Middle frontal gyrus (tissue), 1 donor: ENCODE measurements around the gene CYTH3.
"Not testable (repeated sequence)": the region's sequence is repeated elsewhere in the genome, so short reads cannot be mapped to it uniquely, and the experiment has no call there.

Experiments used
- DNase-seq: peaks from one replicate; pipeline ENCODE4 v3.0.0-alpha.2; 2015; ENCODE audit warnings: low spot score; ENCODE audit errors: extremely low spot score

CYTH3 gene, protein sequence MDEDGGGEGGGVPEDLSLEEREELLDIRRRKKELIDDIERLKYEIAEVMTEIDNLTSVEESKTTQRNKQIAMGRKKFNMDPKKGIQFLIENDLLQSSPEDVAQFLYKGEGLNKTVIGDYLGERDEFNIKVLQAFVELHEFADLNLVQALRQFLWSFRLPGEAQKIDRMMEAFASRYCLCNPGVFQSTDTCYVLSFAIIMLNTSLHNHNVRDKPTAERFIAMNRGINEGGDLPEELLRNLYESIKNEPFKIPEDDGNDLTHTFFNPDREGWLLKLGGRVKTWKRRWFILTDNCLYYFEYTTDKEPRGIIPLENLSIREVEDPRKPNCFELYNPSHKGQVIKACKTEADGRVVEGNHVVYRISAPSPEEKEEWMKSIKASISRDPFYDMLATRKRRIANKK

DNA sequence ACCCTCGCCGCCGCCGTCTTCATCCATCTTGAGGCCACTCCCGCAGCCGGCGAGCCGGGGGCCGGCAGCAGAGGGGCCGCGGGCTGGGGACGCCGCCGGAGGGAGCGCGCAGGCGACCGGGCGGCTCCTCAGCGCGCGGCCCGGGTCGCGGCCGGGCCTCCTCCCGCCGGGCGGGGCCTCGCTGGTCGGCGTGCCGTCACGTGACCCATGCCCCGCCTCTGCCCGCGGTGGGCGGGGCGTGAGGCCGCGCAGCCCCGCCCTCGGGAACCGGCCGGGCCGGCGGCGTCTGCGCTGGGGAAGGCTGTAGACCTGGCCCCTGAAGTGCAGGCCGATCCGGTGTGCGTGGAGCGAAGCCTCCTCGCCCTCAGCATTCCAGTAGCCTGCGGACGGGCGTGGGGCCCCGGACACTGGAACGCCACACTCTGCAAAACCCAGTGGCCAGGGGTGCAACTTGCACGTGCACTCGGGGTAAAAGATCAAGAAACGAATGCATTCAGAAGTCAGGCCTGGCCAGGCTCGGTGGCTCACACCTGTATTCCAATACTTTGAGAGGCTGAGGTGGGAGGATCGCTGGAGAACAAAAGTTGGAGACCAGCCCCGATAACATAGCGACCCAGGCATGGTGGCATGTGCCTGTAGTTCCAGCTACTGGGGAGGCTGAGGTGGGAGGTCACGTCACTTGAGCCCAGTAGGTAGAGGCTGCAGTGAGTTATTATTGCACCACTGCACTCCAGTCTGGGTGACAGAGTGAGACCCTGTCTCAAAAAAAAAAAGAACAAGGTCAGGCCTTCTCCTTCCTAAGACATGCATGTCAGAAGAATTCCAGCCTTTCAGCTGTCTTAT, at the start of gene CYTH3:
CYTH3 (minus strand) TSS at position 144 of the 843 bp plus-strand sequence; CDS start at position 27, 117 bp downstream.
- peak; percentile 81 for DNase-seq

DNA sequence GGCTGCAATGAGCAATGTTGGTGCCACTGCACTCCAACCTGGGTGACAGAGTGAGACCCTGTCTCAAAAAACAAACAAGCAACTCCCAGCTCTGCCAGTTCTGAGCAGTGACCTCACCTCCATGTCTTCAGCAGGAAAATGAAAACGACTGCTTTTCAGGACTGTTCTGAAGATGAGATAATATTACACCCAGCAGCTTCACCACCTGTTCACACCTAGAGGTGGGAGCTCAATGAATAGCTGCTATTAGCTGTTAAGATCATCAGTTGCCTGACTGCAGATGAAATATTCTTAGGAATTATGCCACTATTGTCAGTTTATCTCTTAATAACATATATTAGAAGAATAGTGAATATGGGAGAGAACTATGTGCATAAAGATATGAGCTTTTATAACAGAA, 48.4 kb upstream of the CYTH3 start:
- DNase-seq: no peak

DNA sequence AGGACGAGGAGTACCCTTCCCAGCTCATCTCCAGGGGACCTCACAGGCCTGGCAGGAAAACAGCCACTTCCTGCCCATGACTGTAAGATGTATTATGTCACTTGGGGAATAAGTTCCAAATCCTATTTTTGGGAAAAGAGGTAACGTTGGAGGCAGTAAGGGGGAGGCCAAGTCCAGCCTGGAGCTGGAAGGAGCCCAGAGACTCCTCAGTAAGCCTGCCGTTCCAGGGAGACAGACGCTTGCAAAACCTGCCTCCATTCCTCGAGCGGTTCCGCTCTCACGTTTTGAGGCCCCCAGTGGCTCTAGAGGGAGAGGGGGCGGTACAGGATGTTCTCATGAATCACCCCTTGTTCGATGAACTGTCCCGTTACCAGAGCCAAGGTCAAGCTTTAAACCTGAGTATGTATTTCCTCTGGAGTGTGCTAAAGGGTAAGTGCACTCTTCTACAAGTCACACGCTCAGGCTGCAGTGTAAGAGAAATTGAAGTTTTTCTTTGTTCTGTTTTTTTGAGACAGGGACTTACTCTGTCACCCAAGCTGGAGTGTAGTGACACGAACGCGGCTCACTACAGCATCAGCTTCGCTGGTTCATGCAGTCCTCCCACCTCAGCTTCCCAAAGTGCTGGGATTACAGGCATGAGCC, 45.5 kb upstream of the CYTH3 start:
- DNase-seq: no peak

DNA sequence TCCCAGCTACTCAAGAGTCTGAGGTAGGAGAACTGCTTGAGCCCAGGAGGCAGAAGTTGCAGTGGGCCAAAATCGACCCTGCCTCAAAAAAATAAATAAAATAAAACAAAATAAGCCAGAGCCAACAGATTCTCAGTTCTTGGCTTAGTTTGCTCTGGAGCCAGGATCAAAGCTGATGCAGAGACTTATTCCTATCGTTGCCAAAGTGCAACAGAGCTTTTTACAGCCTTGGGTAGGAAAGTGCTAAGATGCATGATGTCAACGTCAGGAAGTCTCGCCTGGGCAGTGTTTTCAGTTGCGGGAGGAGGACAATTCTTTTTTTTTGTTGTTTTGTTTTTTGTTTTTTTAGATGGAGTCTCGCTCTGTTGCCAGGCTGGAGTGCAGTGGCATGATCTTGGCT, 43.8 kb upstream of the CYTH3 start:
- DNase-seq: no peak

DNA sequence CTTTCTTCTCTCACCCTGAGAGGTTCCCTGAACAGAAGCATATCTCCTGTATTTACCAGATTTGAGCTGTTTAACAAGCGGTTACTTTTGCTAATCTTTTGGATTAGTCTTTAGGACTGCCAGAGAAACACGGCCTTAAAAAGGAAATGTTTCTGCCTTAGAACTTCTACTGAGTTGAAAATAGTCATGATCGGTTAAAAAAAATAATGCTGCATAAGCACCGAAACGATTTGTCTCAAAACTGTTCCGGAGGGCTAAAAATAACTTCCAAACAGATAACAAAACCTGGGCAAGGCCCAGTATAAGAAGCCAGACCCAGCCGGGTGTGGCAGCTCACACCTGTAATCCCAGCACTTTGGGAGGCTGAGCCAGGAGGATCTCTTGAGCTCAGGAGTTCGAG, 43.3 kb upstream of the CYTH3 start:
- no peak for DNase-seq

DNA sequence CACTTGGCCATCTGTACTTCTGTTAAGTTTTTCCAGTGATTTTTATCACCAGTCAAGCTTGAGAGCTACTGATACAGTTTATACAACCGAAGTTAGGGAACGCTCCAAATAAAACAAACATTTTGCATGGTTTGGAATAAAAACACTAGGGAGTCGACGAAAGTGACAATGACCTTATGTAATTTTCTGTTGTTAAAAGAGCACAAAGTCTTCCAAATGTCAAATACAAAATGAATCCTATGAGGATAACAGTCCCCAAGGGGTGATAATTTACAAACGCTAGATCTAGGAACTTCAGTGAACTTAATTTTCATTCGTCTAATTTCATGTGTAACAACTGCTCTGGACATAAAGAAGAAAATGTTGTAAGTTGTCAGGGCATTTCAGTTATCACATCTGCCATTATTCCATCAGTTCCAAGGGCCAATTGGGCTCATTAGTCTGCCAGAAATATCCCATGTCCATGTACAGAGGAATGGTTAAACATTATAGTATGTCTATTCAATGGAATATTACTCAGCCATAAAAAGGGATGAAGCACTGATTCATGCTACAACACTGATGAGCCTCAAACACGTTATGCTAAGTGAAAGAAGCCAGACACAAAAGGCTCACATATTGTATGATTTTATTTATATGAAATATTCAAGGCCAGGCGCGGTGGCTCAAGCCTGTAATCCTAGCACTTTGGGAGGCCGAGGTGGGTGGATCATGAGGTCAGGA, 38.0 kb upstream of the CYTH3 start:
- DNase-seq: no peak

DNA sequence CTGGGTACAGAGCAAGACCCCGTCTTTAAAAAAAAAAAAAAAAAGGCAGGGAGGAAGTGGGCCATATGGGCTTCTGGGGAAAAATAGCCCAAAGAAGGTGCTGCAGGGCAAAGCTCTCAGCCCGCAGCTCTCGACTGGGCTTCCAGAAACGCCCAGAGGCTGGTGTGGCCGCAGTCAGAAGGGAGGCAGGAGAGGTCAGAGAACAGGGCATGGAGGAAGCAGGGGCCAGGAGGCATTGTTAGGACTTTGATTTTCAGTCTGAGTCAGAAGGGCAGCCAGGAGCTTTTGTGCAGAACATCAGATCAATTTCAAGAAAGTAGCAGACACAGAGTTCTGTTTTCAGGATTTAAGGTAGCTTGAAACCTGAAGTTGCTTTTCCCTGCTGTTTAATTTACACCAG, 35.3 kb upstream of the CYTH3 start:
- no peak for DNase-seq

DNA sequence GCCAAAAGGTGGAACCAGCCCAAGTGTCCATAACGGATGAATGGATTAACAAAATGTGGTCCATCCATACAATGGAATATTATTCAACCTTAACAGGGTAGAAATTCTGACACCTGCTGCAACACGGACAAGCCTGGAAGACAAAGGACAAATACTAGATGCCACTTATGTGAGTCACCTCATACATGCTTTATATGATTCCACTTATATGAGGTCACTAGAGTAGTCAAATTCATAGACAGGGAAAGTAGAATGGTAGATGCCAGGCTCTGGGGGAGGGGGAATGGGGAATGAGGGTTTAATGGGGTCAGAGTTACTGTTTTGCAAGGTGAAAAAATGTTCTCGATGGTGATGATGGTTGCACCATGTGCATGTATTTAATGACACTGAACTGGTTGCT, 34.0 kb upstream of the CYTH3 start:
- DNase-seq: no peak

DNA sequence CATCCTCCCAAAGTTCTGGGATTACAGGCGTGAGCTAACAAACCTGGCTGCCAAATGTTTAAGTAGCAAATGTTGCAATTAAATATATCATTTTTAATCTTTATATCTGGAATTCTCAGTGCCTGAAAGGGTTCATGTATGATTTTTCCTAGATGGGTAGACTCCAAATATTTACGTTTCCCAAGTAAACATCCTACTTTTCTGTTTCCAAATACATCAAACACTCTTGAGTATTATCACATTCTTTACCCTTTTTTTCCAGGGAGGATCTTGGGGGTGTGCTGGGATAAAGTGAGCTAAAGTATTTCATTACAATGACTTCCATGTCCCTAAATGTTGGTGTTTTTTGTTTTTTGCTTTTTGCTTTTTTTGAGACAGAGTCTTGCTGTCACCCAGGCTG, 32.9 kb upstream of the CYTH3 start:
- DNase-seq: no peak

DNA sequence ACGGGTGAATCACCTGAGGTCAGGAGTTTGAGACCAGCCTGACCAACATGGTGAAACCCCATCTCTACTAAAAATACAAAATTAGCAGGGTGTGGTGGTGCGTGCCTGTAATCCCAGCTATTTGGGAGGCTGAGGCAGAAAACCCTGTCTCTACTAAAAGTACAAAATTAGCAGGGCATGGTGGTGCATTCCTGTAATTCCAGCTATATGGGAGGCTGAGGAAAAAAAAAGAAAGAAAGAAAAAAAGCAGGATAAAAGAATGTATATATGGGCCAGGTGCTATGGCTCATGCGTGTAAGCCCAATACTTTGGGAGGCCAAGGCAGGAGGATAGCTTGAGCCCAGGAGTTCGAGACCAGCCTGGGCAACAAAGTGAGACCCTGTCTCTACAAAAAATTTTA, 29.0 kb upstream of the CYTH3 start:
- DNase-seq: not testable (repeated sequence)

DNA sequence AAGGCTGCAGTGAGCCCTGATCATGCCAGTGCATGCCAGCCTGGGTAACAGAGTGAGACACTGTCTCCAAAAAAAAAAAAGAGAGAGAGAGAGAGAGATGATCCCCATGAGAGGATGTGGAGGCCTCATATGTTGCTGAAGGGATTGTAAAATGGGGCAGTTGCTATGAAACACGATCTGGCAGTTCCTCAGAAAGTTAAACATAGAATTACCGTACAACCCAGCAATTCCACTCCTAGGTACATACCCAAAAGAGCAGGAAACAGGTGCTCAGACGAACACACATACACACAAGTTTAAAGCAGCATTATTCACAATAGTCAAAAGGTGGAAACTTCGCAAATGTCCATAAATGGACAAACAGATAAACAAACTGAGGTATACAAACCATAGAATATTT, 27.4 kb upstream of the CYTH3 start:
- DNase-seq: no peak

DNA sequence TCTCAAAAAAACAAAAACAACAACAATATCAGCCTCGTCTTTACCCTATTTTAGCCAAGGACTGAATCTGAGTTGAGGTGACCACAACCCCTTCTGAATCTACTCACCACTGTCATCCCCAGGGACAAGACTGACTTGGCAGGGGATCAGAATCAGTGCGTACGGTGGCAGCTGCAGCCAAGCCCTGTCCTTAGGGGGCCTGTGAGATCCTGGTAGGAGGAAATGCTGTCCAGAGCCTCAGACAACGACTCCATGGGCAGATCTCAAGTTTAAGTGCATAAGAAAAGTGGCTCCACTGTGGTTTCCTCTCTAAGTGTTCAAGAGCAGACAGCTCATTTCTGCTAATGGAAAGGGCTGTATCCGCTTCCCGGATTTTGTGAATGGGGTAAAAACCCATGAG, 22.4 kb upstream of the CYTH3 start:
- no peak for DNase-seq

DNA sequence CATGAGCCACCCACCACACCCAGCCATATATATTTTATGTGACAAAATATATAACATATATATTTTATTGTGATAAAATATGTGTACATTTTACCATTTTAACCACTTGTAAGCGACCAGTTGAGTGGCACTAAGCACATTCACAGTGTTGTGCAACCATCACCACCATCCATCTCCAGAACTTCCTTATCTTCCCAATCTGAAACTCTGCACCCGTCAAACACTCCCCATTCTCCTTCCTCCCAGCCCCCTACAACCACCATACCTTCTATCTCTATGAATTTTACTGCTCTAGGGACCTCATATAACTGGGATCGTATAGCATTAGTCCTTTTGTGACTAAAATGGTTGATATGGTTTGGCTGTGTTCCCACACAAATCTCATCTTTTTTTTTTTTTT, 20.8 kb upstream of the CYTH3 start:
- DNase-seq: no peak

DNA sequence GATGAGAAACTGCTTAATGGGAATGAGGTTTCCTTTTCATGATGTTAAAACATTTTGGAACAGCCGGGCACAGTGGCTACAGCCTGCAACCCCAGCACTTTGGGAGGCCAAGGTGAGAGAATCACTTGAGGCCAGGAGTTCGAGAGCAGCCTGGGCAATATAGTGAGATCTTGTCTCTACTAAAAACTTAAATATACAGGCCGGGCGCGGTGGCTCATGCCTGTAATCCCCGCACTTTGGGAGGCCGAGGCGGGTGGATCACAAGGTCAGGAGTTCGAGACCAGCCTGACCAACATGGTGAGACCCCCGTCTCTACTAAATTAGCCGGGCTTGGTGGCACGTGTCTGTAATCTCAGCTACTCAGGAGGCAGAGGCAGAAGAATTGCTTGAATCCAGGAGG, 19.5 kb upstream of the CYTH3 start:
- DNase-seq: not testable (repeated sequence)

DNA sequence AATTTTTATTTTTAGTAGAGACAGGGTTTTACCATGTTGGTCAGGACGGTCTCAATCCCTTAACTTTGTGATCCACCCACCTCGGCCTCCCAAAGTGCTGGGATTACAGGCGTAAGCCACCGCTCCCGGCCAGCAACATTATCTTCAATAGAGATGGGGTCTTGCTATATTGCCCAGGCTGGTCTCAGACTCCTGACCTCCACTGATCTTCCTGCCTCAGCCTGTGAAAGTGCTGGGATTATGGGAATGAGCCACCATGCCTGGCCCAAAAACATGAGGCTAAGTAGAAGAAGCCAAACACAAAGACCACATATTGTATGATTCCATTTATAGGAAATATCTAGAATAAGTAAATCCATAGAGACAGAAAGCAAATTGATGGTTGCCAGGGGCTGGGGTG, 19.1 kb upstream of the CYTH3 start:
- DNase-seq: no peak

DNA sequence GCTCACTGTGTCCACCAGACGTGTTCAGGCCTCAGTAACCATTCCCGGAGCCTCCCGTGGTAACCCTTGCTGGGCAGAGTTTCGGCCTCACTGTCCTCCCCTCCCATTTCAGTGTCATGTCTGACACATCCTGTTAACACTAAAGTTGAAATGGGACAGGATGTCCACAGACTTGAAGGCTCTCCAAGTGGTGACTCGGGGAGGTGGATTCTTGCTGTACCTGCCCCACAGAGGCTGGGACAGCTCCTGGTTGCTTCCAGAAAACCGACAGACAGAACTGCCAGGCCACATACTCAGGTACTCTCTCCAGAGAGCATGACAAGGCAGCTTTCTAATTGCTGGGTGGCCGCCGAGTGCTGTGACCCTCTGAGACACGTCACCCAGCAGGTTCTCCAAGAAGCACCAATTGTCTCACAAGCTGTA, 17.9 kb upstream of the CYTH3 start:
- no peak for DNase-seq

DNA sequence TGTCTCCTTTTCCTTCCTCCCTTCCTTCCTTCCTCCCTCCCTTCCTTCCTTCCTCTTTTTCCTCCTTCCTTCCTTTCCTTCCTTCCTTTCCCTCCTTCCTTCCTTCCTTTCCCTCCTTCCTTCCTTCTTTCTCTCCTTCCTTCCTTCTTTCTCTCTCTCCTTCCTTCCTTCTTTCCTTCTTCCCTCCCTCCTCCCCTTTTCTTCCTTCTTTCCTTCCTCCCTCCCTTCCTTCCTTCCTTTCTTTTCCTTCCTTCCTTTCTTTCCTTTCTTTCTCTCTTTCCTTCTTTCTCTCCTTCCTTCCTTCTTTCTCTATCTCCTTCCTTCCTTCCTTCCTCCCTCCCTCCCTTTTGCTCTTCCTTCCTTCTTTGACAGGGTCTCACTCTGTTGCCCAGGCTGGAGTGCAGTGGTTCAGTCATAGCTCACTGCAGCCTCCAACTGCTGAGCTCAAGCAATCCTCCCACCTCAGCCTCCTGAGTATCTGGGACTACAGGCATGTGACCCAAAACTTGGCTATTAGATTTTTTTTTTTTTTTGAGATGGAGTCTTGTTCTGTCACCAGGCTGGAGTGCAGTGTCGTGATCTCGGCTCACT, 15.9 kb upstream of the CYTH3 start:
- DNase-seq: no peak

DNA sequence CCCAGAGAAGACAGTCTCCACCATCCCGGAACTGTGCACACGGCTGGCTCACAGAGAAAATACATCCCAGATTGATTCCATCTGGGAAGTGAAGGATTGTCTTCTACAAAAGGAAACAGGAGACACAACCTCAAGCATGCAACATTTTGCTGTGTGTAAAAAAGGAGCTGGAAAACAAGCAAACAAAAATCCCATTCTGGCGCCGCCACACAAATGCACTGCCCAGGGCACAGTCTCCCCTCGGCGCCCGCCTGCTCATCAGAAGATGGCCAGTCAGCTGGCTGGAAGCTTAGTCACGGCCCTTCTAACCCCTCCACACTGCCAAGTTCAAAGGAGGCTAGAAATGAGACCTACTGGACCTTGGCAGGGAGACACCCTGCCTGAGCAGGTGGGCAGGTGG, 14.1 kb upstream of the CYTH3 start:
- DNase-seq: no peak

DNA sequence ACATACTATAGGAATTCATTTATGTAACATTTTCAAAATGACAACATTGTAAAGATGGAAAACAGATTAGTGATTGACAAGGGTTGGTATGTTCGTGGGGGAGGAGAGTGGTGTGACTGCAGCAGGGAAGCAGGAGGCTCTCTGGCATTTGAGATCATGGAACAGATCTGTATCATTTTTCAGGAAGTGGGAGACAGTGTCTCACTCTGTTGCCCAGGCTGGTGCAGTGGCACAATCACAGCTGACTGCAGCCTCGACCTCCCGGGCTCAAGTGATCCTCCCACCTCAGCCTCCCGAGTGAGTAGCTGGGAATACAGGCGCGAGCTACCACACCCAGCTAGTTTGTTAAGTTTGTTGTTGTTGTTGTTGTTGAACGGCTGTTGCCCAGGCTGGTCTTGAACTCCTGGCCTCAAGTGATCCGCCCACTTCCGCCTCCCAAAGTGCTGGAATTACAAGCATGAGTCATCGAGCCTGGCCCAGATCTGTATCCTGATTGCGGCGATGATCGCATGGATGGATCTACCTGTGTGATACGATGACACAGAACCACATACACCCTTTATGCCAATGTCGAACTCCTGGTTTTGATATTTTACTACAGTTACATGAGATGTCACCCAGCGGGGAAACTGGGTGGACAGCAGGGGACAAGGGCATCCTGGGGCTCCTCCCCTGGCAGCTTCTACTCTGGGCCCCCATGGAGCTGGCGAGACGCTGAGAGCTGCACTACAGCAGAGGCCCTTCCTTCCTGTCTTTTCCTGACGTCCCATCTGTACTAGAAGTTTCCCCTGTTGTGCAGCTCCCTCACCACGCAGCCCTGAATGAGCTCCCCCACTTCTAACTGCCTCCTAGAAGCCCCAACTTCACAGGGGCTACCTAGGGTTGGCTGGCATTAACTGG, 12.3 kb upstream of the CYTH3 start:
- DNase-seq: no peak

DNA sequence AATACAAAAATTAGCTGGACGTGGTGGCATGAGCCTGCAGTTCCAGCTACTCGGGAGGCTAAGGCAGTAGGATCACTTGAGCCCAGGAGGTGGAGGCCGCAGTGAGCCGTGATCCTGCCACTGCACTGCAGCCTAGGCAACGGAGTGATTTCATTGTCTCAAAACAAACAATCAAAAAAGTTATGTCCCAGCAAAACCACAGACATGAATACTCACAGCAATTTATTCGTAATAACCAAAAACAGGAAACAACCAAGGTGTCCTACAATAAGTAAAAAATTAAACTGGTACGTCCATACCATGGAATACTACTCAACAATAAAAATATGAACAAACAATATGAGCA, 11.6 kb upstream of the CYTH3 start:
- DNase-seq: no peak
